ENCODE results near the gene EPHB1.

The EPHB1 gene

DNA sequence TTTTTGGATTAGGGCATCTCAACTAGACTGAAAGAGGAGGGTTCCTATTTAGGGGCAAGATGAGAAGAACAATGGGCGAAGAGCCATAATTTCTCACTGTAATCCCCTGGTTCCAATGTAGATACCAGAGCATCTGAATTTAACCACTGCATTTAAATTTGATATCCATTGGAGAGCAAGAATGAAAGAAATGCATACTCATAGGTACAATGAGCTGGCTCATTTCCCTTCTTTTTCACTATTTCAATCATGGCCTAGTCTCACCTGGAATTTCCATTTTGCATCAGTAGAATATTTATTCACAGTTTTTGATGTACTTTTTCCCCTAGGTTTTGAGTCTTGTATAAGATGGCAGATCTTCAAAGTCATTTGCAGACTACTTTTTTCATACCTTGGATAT is 13.8 kb downstream of the EPHB1 start:
- H3K36me3 Mint-ChIP-seq, result no peaks in the 10 kb centered on the region
- no peak overlapping the region for H3K4me3 Mint-ChIP-seq
- H3K9me3 Mint-ChIP-seq, result no peaks in the 10 kb centered on the region
- peaks cover 9% of the 10 kb centered on the region for H3K4me1 Mint-ChIP-seq
- H3K27ac Mint-ChIP-seq, result no peak overlapping the region
- ATAC-seq (ENCODE audit: low read depth) (no peak), DNase-seq (ENCODE audit: low spot score in 2 of 2) (no peak)
- H3K27me3 Mint-ChIP-seq, result peaks cover 5% of the 10 kb centered on the region

DNA sequence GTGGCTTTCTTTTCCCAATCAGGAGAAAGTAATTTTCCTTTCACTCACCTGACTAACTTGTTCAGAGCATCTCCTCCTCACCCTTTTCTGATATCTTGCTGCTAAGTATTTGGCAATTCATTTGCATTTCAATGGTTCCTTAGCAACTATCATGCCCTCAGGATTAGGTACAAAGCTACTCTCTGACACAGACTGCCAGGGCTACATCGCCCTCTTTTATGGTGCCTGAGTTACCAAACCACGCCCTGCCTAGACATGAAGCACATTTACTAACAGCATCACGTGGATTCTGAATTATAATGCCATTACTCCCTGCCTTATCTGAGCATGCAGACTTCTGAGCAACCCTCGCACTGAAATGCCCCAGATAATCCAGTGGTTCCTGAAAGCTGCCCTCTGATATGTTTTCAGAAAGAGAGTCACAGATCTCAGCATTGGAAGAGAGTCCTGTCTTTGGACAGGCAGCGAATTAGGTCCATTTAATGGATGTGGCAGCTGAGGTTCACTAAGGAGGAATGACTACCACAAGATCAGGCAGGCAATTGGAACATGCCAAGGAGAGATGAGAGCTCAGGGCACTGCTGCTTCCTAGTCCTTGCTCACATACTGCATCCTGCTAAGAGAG is 14.5 kb downstream of the EPHB1 start:
- Mint-ChIP-seq H3K36me3 (no peaks in the 10 kb centered on the region), H3K9me3 (no peaks in the 10 kb centered on the region), H3K27me3 (peaks cover 5% of the 10 kb centered on the region), H3K27ac (peak overlapping the region; percentile 0), H3K4me1 (peaks cover 12% of the 10 kb centered on the region), H3K4me3 (no peak overlapping the region)
- ATAC-seq (ENCODE audit: low read depth) (no peak), DNase-seq (ENCODE audit: low spot score in 2 of 2) (no peak)

DNA sequence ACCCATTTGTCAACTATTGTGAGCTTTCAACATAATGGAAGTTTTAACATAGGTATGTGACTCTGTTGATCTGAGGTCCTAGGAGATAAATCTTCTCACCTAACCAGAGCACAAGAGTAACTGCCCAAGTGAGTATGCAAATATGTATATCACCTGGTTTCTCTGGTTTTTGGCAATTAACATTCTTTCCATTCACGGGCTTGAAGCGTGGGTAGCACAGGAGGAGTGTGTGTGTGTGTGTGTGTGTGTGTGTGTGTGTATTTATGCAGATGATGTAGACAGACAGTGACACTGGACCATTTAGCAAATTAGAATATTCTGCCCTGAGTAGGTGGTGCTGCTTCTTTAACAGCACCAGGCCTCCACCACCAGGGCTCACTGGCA is 15.0 kb downstream of the EPHB1 start:
- Mint-ChIP-seq H3K27me3 (peaks cover 3% of the 10 kb centered on the region), H3K4me3 (no peak overlapping the region), H3K9me3 (no peaks in the 10 kb centered on the region)

DNA sequence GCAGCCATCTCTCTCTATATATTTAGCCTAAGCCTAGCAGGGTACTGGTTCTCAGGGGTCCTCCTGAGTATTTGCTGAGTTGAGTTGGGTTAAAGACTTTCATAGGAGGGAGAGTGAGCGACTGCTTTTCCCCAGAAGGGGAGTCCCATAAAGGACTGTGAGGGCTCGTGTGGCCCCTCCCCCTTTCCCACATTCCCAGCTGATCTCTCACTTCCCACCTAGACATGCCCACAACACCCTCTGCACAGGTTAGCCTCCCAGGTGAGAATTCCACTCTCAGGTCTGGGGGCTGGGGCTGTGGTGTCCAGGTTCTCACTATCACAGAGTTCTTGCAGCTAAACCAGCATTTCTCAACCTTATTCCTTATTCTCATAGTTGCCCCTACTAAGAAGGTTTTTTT is 15.8 kb downstream of the EPHB1 start:
- ATAC-seq (ENCODE audit: low read depth) (no peak), DNase-seq (ENCODE audit: low spot score in 2 of 2) (no peak)
- no peak overlapping the region for H3K4me3 Mint-ChIP-seq
- H3K4me1 Mint-ChIP-seq, result peaks cover 12% of the 10 kb centered on the region
- H3K9me3 Mint-ChIP-seq, result no peaks in the 10 kb centered on the region
- H3K27ac Mint-ChIP-seq, result no peak overlapping the region
- H3K27me3 Mint-ChIP-seq, result no peaks in the 10 kb centered on the region
- no peaks in the 10 kb centered on the region for H3K36me3 Mint-ChIP-seq

More for the DNA sequence above, 15.0 kb downstream of the EPHB1 start:
- Mint-ChIP-seq H3K27ac (peak overlapping the region; percentile 0), H3K4me1 (peaks cover 12% of the 10 kb centered on the region), H3K36me3 (no peaks in the 10 kb centered on the region)
- ATAC-seq (ENCODE audit: low read depth) (no peak), DNase-seq (ENCODE audit: low spot score in 2 of 2) (no peak)

DNA sequence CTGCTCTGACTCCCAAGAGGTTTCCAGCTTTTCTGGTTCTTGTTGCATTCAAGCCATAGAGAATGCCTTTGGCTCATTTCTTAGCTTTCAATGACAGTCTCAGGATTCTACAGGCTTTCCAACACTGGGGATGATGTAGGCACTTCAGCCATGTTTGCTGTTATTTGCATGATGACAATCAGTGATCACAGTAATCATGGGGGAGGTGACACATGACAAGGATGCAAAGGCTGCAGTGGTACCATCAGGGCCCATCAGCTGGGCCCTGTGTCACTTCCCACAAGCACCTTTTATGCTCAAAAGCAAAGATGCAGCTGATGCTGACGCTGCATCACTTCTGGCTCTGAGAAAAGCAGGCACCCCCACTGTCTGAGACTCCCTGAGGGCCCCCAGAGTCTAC is 18.6 kb downstream of the EPHB1 start:
- ATAC-seq (ENCODE audit: low read depth), result no peak
- Mint-ChIP-seq H3K4me1 (peaks cover 12% of the 10 kb centered on the region), H3K27ac (no peak overlapping the region), H3K9me3 (no peaks in the 10 kb centered on the region), H3K36me3 (no peaks in the 10 kb centered on the region), H3K27me3 (peaks cover 3% of the 10 kb centered on the region), H3K4me3 (no peak overlapping the region)
- DNase-seq (ENCODE audit: low spot score in 2 of 2), result no peak

DNA sequence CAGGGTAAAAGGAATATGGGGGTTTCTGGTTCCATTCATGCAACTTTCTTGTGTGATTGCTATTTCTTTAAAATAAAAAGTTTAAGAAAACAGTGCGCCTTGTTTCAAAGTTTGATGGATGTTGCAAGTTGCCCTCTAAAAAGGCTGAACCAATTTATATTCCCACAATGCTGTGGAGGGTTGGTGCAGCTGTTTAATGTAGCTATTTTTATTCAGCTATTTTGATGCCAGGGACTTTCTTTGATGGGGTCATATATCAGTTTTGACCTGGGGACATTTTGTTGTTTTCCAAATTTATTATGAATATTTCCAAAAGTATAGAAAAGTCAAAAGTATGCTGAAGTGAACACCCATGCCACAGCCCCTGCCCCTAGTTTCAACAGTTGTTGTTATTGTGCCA is 20.5 kb downstream of the EPHB1 start:
- Mint-ChIP-seq H3K9me3 (no peaks in the 10 kb centered on the region), H3K4me3 (no peak overlapping the region), H3K27ac (no peak overlapping the region), H3K36me3 (no peaks in the 10 kb centered on the region), H3K27me3 (peaks cover 7% of the 10 kb centered on the region), H3K4me1 (peaks cover 3% of the 10 kb centered on the region)
- ATAC-seq (ENCODE audit: low read depth) (no peak), DNase-seq (ENCODE audit: low spot score in 2 of 2) (no peak)

DNA sequence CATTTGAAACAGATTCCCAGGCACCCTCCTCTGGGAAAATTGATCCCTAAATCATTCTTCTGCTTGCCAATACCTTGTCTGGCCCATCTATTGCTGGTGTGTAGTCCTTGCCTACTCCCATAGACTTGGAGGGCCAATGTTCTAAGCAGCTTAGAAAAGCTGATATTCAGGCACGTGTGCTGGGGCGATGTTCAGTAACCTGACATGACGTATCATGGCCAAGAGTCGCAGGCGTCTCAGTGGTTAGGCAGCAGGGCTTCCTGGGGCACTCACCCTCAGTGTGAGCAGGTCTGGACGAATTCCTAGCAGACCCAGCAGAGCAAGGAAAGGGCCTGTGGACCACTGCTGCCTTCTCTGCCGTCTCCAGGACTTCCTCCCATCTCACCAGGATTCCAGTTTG is 21.6 kb downstream of the EPHB1 start:
- Mint-ChIP-seq H3K27ac (no peak overlapping the region), H3K9me3 (no peaks in the 10 kb centered on the region), H3K4me1 (peaks cover 3% of the 10 kb centered on the region), H3K4me3 (no peak overlapping the region), H3K27me3 (peaks cover 7% of the 10 kb centered on the region), H3K36me3 (no peaks in the 10 kb centered on the region)
- ATAC-seq (ENCODE audit: low read depth) (no peak), DNase-seq (ENCODE audit: low spot score in 2 of 2) (no peak)

DNA sequence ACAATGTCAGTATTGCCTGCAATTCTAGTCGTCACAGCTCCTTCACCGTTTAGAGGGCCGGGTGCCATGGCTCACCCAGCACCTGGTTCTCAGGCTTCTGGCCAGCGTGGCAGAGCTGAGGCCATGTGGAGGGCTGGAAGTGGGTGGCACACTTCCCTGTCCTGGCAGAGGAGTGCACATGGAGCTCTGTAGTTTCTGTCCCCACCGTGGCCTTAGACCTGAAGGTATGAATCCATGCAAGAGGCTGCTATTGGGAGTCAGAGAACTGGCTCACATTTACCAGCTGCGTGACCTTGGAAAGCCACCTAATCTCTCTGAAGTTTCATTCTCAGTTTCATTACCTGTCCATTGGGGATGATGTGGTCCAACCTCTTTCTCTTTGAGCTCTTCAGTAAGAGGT is 22.2 kb downstream of the EPHB1 start:
- ATAC-seq (ENCODE audit: low read depth), result no peak

DNA sequence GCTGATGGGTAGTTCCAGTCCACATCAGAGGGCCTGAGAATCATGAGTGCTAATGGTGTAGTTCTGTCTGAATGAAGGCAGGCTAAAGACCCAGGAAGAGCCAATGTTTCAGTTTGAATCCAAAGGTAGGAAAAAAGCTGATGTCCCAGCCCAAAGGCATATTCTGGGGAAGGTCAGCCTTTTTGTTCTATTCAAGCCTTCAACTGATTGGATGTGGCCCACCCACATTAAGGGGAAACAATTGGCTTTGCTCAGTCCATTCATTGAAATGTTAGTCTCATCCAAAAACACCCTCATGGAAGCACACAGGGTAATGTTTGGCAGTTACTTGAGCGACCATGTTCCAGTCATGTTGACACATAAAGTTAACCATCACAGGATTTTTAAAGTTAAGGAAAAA is 25.9 kb downstream of the EPHB1 start:
- no peaks in the 10 kb centered on the region for H3K36me3 Mint-ChIP-seq
- ATAC-seq (ENCODE audit: low read depth) (no peak), DNase-seq (ENCODE audit: low spot score in 2 of 2) (no peak)
- H3K27ac Mint-ChIP-seq, result no peak overlapping the region
- peaks cover 7% of the 10 kb centered on the region for H3K27me3 Mint-ChIP-seq
- H3K4me3 Mint-ChIP-seq, result no peak overlapping the region
- no peaks in the 10 kb centered on the region for H3K9me3 Mint-ChIP-seq
- no peaks in the 10 kb centered on the region for H3K4me1 Mint-ChIP-seq

More for the DNA sequence above, 22.2 kb downstream of the EPHB1 start:
- Mint-ChIP-seq H3K4me3 (no peak overlapping the region), H3K9me3 (no peaks in the 10 kb centered on the region), H3K36me3 (no peaks in the 10 kb centered on the region), H3K27ac (no peak overlapping the region), H3K27me3 (peaks cover 7% of the 10 kb centered on the region), H3K4me1 (peaks cover 3% of the 10 kb centered on the region)
- no peak for DNase-seq (ENCODE audit: low spot score in 2 of 2)

DNA sequence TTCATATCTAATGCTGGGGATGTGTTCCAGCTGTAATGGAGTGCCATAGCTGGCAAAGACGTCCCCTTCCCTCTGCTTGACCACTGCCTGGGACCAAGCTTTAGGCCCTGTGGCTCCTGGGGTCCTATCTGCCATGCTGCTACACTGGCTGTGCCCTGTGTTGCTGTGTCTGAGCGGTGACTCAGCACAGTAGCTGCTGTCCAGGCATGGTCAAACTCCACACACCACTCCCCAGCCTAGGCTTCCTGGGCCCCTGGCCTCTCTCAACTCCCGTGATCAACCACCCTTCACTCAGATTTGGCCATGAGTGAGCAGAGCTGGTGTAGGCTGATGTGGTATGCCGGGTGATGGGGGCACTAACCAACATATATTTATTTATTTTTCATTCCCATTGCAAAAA is 27.0 kb downstream of the EPHB1 start:
- Mint-ChIP-seq H3K9me3 (no peaks in the 10 kb centered on the region), H3K4me3 (no peak overlapping the region), H3K36me3 (no peaks in the 10 kb centered on the region), H3K27me3 (peaks cover 9% of the 10 kb centered on the region), H3K4me1 (no peaks in the 10 kb centered on the region), H3K27ac (no peak overlapping the region)
- DNase-seq (ENCODE audit: low spot score in 2 of 2) (no peak), ATAC-seq (ENCODE audit: low read depth) (no peak)

DNA sequence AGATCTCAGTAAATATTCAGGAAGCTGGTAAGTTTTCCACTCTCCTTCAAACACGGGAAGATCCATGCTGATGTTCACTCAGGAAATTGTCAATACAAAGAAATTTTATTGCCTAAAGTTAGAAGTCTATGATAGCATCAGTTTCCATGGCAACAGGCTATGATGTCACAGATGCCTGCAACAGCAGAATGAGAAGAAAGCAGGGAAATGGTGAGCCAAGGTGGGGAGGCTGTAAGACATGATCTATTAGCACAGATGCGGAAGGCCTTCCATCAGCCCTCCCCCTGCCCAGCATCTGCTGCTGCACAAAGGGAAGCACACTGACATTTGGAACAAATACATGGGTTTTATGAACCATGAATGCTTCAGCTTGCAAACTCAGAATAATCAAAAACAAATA is 28.6 kb downstream of the EPHB1 start:
- Mint-ChIP-seq H3K36me3 (no peaks in the 10 kb centered on the region), H3K4me3 (no peak overlapping the region), H3K4me1 (peaks cover 4% of the 10 kb centered on the region), H3K27me3 (peaks cover 8% of the 10 kb centered on the region), H3K27ac (no peak overlapping the region), H3K9me3 (no peaks in the 10 kb centered on the region)
- ATAC-seq (ENCODE audit: low read depth) (no peak), DNase-seq (ENCODE audit: low spot score in 2 of 2) (no peak)

DNA sequence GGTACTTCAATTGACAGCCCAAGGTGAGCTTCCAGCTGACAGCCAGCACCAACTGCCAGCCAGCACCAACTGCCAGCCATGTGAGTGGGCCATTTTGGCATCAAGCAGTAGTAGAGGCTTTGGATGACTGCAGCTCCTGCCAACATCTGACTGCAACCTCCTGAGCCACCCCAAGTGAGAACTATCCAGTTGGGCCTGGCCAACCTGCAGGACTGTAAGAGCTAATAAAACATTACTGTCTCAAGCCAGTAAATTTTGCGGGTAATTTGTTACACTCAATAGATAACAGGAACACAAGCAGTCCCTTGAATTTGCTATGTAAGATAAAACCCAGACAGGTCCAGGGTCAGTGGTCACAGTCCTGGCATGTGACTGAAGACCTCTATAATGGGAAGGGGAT is 29.7 kb downstream of the EPHB1 start:
- peaks cover 4% of the 10 kb centered on the region for H3K4me1 Mint-ChIP-seq
- DNase-seq (ENCODE audit: low spot score in 2 of 2), result no peak
- no peak overlapping the region for H3K27ac Mint-ChIP-seq

DNA sequence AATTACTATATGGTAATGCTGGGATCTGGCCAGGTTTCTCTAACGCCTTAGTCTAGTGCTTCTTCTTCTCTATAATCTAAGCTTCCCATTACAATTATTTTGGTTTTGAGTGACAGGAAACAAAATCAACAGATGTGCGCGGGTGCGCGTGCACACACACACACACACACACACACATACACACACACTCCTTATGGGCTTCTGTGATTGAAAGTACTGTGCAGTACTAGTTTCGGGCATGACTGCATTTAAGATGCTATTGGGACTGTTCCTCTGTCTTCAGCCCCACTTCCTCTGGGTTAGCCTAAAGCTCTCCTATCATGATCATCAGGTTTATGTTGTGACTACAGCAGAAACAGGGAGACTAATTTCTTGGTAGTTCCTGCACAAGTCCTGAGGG is 32.2 kb downstream of the EPHB1 start:
- no peaks in the 10 kb centered on the region for H3K36me3 Mint-ChIP-seq
- ATAC-seq (ENCODE audit: low read depth), result no peak
- no peaks in the 10 kb centered on the region for H3K9me3 Mint-ChIP-seq
- H3K4me3 Mint-ChIP-seq, result no peak overlapping the region
- H3K27me3 Mint-ChIP-seq, result peaks cover 5% of the 10 kb centered on the region
- DNase-seq (ENCODE audit: low spot score in 2 of 2), result no peak
- H3K4me1 Mint-ChIP-seq, result peaks cover 4% of the 10 kb centered on the region
- no peak overlapping the region for H3K27ac Mint-ChIP-seq

More for the DNA sequence above, 29.7 kb downstream of the EPHB1 start:
- Mint-ChIP-seq H3K27me3 (peaks cover 5% of the 10 kb centered on the region), H3K4me3 (no peak overlapping the region), H3K36me3 (no peaks in the 10 kb centered on the region), H3K9me3 (no peaks in the 10 kb centered on the region)
- no peak for ATAC-seq (ENCODE audit: low read depth)

DNA sequence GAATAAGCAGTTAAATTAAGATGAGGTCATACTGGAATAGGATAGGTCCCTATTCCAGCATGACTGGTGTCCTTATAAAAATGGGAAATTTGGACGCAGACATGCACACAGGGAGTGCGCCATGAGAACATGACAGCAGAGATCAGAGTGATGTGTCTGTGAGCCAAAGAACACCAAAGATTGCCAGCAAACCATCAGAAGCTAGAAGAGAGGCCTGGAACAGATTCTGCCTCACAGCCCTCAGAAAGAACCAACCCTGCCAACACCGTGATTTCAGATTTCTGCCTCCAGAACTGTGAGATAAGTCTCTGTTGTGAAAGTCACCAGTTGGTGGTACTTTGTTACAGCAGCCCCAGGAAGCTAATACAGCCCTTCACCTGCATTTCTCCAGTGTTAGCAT is 34.7 kb downstream of the EPHB1 start:
- Mint-ChIP-seq H3K36me3 (no peaks in the 10 kb centered on the region), H3K4me3 (no peak overlapping the region), H3K27ac (no peak overlapping the region), H3K9me3 (no peaks in the 10 kb centered on the region), H3K4me1 (peaks cover 13% of the 10 kb centered on the region), H3K27me3 (peaks cover 7% of the 10 kb centered on the region)
- no peak for DNase-seq (ENCODE audit: low spot score in 2 of 2)
- ATAC-seq (ENCODE audit: low read depth), result no peak

DNA sequence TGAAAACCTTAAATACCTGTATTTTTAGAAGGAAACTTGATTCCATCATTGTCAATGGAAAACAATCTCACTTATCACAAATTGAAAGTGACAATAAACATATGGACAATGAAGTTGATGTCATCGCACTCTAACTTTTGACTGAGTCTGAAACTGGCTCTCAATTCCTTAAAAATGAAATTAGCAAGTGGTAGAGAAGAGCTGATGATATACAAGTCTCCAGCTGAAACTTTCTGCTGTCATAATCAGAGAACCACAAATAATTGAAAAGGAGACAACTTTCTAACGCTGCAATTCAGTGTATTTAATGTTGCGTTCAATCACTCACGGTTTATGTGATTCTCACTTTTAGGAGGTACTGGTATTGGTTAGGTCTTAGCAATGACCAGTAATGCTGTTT is 37.5 kb downstream of the EPHB1 start:
- Mint-ChIP-seq H3K36me3 (no peaks in the 10 kb centered on the region), H3K4me1 (peaks cover 9% of the 10 kb centered on the region), H3K4me3 (no peak overlapping the region), H3K27ac (no peak overlapping the region), H3K9me3 (no peaks in the 10 kb centered on the region), H3K27me3 (peaks cover 5% of the 10 kb centered on the region)
- DNase-seq (ENCODE audit: low spot score in 2 of 2) (no peak), ATAC-seq (ENCODE audit: low read depth) (no peak)
